ENCODE data around the gene PLEKHG2.
"Not testable (repeated sequence)": the region's sequence is repeated elsewhere in the genome, so short reads cannot be mapped to it uniquely, and the experiment has no call there.

PLEKHG2 gene

GRCh38 chr19:39446365-39447084, 34.1 kb downstream of the PLEKHG2 start:
- no peak for DNase-seq (ENCODE audit: low read depth)

DNA sequence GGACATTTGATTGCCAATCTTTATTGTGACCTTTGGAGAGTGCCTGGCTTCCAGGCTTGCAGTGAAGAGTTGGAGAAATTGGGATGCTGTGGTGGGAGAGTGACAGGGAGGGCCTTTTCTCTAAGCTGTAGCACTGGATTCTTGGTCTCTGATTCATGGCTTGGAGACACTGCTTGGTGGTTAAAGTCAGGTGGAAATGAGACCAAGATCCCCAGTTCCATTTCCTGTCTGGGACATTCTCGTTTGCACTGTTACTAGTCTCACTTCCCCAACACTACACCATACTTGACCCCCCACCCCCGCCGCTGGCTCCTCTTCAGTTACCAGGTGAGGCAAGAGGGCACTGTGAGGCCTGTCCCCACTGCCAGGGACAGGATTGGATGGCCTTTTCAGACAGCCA, 35.8 kb downstream of the PLEKHG2 start:
- DNase-seq (ENCODE audit: low read depth), result no peak

DNA sequence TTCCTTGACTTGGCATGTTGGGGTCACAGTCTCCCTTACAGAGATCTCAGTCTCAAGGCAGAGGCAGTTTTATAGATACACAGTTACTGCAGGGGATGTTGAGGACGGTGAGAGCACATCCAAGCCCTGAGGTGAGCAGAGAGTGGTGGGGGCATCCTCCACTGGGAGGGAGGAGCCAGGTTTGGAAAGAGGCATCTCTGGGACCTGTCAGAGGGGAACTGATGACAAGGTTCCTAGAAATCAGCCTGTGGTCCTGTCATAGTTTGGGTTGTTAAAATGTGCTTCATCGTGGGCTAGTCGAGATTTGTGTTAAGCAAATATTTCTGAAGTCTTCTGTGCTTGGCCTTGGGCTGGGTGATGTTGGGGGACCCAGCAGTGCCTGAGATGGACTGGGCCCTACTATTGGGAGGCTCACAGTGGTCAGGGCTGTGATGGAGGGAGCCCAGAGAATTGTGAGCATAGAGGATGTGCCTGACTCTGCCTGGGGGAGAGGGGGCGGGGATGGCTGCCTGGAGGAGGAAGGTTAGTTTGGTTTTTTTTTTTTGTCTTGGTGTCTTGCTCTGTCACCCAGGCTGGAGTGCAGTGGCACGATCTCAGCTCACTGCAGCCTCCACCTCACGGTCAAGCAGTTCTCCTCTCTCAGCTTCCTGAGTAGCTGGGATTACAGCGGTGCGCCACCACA, 36.8 kb downstream of the PLEKHG2 start:
- DNase-seq (ENCODE audit: low read depth), result no peak

DNA sequence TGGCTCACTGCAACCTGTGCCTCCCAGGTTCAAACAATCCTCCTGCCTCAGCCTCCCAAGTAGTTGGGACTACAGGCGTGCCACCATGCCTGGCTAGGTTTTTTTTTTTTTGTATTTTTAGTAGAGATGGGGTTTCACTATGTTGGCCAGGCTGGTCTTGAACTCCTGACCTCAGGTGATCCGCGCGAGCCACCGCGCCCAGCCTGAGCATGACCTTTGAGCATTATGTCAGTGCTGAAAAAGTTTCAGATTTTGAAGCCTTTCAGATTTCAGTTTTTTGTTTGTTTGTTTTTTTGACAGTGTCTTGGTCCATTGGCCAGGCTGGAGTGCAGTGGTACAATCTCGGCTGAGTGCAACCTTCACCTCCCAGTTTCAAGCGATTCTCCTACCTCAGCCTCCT, 38.8 kb downstream of the PLEKHG2 start:
- DNase-seq (ENCODE audit: low read depth), result not testable (repeated sequence)

GRCh38 chr19:39463403-39463802, 50.9 kb downstream of the PLEKHG2 start:
- DNase-seq (ENCODE audit: low read depth), result no peak

DNA sequence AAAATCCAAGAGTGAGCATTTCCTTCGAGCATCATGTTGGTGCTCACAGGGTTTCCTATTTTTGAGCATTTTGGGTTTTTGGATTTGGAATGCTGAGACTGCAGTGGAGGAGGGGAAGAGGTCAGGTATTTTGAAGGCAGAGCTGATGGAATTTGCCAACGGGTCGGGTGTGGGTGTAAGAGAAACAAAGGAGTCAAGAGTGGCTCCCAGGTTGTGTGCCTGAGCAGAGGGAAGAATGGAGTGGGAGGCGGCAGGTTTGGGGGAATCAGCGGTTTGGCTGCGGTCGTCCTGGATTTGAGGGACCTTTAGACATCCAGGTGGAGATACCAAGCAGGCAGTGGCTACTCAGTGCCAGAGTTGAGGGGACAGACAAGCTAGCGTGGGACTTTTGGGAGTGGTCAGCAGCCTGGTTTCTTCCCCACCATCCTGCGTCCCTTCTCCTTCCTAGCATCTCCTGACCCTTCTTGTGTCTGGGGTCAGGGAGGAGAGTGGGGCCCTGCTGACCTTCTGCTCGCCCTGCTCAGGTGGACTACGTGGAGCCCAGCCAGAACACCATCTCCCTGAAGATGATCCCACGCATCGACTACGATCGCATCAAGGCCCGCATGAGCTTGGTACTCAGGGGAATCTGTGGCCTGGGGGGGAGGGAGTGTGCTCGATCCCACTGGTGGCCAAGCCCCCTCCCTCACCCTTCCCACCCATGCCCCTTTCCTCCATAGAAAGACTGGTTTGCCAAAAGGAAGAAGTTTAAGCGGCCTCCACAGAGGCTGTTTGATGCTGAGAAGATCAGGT, 53.7 kb downstream of the PLEKHG2 start:
- no peak for DNase-seq (ENCODE audit: low read depth)

DNA sequence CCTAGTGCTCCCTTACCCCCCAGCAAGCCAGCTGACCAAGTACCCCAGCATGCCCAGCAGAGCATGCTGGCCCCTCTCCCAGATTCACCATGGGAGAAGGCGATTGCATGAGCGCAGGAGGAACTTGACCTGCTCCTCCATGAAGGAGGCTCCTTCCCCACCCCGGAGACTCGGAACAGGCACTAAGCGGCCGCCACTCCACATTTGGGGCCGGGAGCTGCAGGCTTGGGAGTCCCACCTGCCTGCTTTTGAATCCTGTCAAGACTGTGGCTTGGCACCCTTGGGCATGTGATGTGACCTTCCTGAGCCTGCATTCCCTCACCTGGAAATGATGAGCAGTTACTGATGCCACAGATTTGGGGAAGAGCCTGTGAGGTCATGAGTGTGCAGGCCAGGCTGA, 55.5 kb downstream of the PLEKHG2 start:
- DNase-seq (ENCODE audit: low read depth), result no peak

GRCh38 chr19:39469036-39469435, 56.6 kb downstream of the PLEKHG2 start:
- DNase-seq (ENCODE audit: low read depth), result no peak

- DNase-seq (ENCODE audit: low read depth), result no peak
Measured at GRCh38 chr19:39469567-39469966, 57.1 kb downstream of the PLEKHG2 start.

GRCh38 chr19:39470724-39471339, 58.4 kb downstream of the PLEKHG2 start:
- no peak for DNase-seq (ENCODE audit: low read depth)

GRCh38 chr19:39471756-39472536, 59.5 kb downstream of the PLEKHG2 start:
- DNase-seq (ENCODE audit: low read depth), result no peak

GRCh38 chr19:39472746-39473442, 60.4 kb downstream of the PLEKHG2 start:
- DNase-seq (ENCODE audit: low read depth), result no peak

DNA sequence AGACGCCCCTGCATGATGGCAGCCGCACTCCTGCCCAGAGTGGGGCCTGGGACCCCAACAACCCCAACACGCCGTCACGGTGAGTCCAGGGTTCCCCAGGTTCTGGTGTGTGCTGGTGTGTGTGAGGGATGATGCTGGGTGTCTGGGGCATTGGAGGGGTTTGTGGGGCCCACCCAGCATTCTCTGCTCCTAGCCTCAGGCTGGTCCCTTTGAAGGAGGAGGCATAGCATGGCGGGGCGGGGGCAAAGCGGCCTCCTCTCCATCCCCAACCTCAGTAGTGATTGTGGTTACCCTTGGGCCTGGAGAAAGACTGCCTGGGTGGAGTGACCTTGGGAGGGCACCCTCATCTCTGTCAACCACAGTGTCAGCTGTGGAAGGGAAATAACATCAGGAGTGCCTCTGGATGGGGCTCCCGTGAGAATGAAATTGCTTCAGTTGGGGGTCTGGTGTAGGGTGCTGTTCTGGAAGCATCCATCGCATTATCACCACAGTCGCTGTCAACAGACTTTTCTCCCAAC, 61.0 kb downstream of the PLEKHG2 start:
- DNase-seq (ENCODE audit: low read depth), result no peak

GRCh38 chr19:39474139-39474620, 61.7 kb downstream of the PLEKHG2 start:
- DNase-seq (ENCODE audit: low read depth), result peak; percentile 55

- DNase-seq (ENCODE audit: low read depth), result no peak
Measured at GRCh38 chr19:39475748-39476147, 63.3 kb downstream of the PLEKHG2 start.
